Duodenal mucosa (tissue), 2 donors: Measurements from ENCODE around the gene DPH7.

Source experiments
- H3K27ac ChIP-seq: one replicate; pipeline ENCODE4 v1.7.0; 2013; ENCODE audit warnings: low read depth, low read length
- H3K27me3 ChIP-seq, 2 donors: one replicate each; pipeline ENCODE4 v1.7.0; 2013; ENCODE audit warnings: low read length in 2 of 2, control low read depth in 1 of 2; ENCODE audit not compliant: insufficient read depth in 2 of 2, control insufficient read depth in 1 of 2
- H3K36me3 ChIP-seq, 2 donors: one replicate each; pipeline ENCODE4 v1.7.0; 2013; ENCODE audit warnings: low read length in 2 of 2, control low read depth in 1 of 2; ENCODE audit not compliant: insufficient read depth in 2 of 2, control insufficient read depth in 1 of 2
- H3K4me1 ChIP-seq, 2 donors: one replicate each; pipeline ENCODE4 v1.7.0; 2013; ENCODE audit warnings: low read length in 2 of 2, control low read depth in 1 of 2; ENCODE audit not compliant: insufficient read depth in 2 of 2, control insufficient read depth in 1 of 2
- H3K4me3 ChIP-seq, 2 donors: one replicate each; pipeline ENCODE4 v1.7.0; 2013; ENCODE audit warnings: low read length in 2 of 2, low read depth in 1 of 2
- H3K9ac ChIP-seq, 2 donors: one replicate each; pipeline ENCODE4 v1.7.0; 2013; ENCODE audit warnings: low read length in 2 of 2, low read depth in 1 of 2
- H3K9me3 ChIP-seq, 2 donors: one replicate each; pipeline ENCODE4 v1.7.0; 2013; ENCODE audit warnings: low read length in 2 of 2, control low read depth in 1 of 2; ENCODE audit not compliant: control insufficient read depth in 1 of 2

DPH7 gene

DNA sequence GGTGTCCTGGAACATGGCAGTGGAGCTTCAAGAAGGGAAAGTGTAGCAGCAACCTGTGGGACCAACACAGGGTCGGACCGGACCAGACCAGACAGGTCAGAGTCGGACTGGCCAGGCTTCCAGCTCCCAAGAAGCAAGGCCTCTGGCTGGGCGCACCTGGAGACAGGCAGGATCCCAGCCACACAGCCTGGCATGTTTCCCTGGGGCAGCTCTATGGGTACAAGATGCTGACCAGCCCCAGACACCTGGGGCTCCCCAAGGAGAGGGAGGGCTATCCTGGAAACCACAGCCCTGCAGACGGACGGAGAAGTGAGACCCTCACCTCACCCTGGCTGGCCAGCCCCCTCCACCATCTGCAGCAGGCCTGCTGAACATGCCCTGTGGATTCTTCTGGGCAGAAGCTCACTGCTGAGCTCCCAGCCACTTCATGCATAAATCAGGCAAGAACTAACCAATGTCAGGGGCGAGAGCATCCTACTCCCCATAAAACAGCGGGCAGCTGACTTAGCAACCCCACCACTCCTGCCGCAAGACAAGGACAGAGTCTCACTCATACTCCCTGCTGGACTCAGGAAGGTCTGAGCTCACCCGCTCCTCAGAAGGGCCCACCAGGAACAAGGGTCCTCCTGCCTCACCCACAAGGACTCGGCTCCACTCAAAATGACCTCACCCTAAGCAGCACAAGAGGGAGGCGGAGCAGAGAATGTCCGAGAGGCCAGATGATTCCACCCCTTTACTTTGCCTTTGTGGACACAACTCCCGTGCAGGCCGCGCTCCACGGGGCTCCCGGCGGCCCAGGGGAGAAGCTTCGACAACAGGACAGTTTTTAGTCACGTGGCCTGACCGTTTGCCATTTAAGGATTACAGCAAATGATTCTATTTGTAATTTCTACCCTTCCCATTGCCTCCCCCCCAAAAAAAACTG, 2.9 kb upstream of the DPH7 start:
- Histone ChIP-seq H3K27ac (no peak overlapping the region), H3K36me3 (peaks cover 14 to 48% of the 10 kb centered on the region in 2 donors)

DNA sequence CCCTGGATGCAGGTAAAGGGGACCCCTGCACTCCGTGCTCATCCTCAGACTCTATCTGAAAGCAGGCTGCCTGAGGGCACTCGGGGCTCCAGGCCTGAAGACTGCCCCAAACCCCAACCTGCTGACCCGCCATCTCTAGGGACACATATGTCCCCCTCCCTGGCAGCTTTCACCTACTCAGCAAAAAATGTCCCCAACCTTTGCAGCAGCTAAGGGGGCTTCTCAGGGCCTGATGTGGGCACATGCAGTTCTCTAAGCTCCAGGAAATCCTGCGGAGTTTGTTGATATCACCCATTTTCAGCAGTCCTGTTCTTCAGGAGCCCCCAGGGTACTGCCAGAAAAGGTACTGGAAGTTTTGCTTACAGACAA, 2.2 kb upstream of the DPH7 start:
- no peak overlapping the region for H3K4me3 ChIP-seq
- peaks cover 14 to 45% of the 10 kb centered on the region in 2 donors for H3K36me3 ChIP-seq
- no peak overlapping the region for H3K9ac ChIP-seq
- no peaks in the 10 kb centered on the region for H3K27me3 ChIP-seq
- H3K9me3 ChIP-seq = no peaks in the 10 kb centered on the region
- H3K27ac ChIP-seq = no peak overlapping the region
- H3K4me1 ChIP-seq = peaks cover 17 to 23% of the 10 kb centered on the region in 2 donors

More for the DNA sequence above, 2.9 kb upstream of the DPH7 start:
- Histone ChIP-seq H3K9me3 (no peaks in the 10 kb centered on the region), H3K4me1 (peaks cover 13 to 18% of the 10 kb centered on the region in 2 donors), H3K9ac (no peak overlapping the region), H3K4me3 (no peak overlapping the region), H3K27me3 (no peaks in the 10 kb centered on the region)

GRCh38 chr9:137580209-137580953, 1.7 kb upstream of the DPH7 start:
- Histone ChIP-seq H3K9me3 (no peaks in the 10 kb centered on the region), H3K27ac (no peak overlapping the region), H3K4me3 (no peak overlapping the region), H3K9ac (no peak overlapping the region), H3K27me3 (no peaks in the 10 kb centered on the region), H3K4me1 (peaks cover 20 to 27% of the 10 kb centered on the region in 2 donors), H3K36me3 (peaks cover 18 to 45% of the 10 kb centered on the region in 2 donors)

GRCh38 chr9:137579259-137579604, 507 bp upstream of the DPH7 start:
- H3K27ac ChIP-seq = no peak overlapping the region
- H3K4me3 ChIP-seq = peak overlapping the region; percentile 83 to 89
- H3K9me3 ChIP-seq = no peaks in the 10 kb centered on the region
- H3K36me3 ChIP-seq = peaks cover 17 to 49% of the 10 kb centered on the region in 2 donors
- peak overlapping the region; percentile 78 to 79 for H3K9ac ChIP-seq
- H3K4me1 ChIP-seq = peaks cover 20 to 30% of the 10 kb centered on the region in 2 donors
- H3K27me3 ChIP-seq = no peaks in the 10 kb centered on the region

- Histone ChIP-seq H3K4me1 (peaks cover 20 to 30% of the 10 kb centered on the region in 2 donors), H3K9me3 (no peaks in the 10 kb centered on the region), H3K27ac (no peak overlapping the region), H3K27me3 (no peaks in the 10 kb centered on the region), H3K9ac (no peak overlapping the region), H3K4me3 (no peak overlapping the region), H3K36me3 (peaks cover 11 to 39% of the 10 kb centered on the region in 2 donors)
Observed at GRCh38 chr9:137575716-137576411, 2.9 kb downstream of the DPH7 start.

- Histone ChIP-seq H3K4me3 (no peak overlapping the region), H3K9ac (no peak overlapping the region), H3K9me3 (no peaks in the 10 kb centered on the region), H3K4me1 (peaks cover 20 to 30% of the 10 kb centered on the region in 2 donors), H3K27me3 (no peaks in the 10 kb centered on the region), H3K36me3 (peaks cover 11 to 44% of the 10 kb centered on the region in 2 donors), H3K27ac (no peak overlapping the region)
Observed at GRCh38 chr9:137575364-137575715, 3.4 kb downstream of the DPH7 start.

DNA sequence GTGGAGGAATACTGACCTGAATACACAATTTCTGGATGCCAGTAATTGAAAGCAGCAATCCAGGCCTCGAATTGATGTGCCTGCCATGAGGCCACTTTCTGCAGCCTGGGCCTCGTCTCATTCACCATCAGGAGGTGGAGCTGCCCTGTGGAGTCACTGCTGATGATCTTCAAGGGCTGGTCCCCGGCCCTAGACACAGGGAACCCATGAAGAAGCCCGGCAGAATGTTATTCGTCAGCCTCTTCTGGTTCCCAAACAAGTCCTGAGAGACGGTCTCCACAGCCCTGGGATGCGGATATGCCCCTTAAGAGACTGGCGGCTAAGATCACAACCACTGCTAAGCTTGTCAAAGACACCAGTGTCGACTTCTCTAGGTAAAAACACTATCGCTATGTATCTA, 4.5 kb downstream of the DPH7 start:
- H3K9ac ChIP-seq = no peak overlapping the region
- peaks cover 11 to 45% of the 10 kb centered on the region in 2 donors for H3K36me3 ChIP-seq
- H3K4me1 ChIP-seq = peaks cover 19 to 29% of the 10 kb centered on the region in 2 donors
- no peak overlapping the region for H3K4me3 ChIP-seq
- no peaks in the 10 kb centered on the region for H3K27me3 ChIP-seq
- H3K9me3 ChIP-seq = no peaks in the 10 kb centered on the region
- no peak overlapping the region for H3K27ac ChIP-seq

- H3K36me3 ChIP-seq = peaks cover 7 to 36% of the 10 kb centered on the region in 2 donors
- H3K4me1 ChIP-seq = peaks cover 0 to 4% of the 10 kb centered on the region in 2 donors
- no peak overlapping the region for H3K9ac ChIP-seq
- no peak overlapping the region for H3K4me3 ChIP-seq
- no peaks in the 10 kb centered on the region for H3K27me3 ChIP-seq
- H3K9me3 ChIP-seq = no peaks in the 10 kb centered on the region
- no peak overlapping the region for H3K27ac ChIP-seq
Observed at GRCh38 chr9:137570566-137570965, 8.2 kb downstream of the DPH7 start.

GRCh38 chr9:137569609-137570203, 9.0 kb downstream of the DPH7 start:
- Histone ChIP-seq H3K27ac (no peak overlapping the region), H3K4me3 (no peak overlapping the region), H3K9me3 (no peaks in the 10 kb centered on the region), H3K36me3 (peaks cover 7 to 31% of the 10 kb centered on the region in 2 donors), H3K4me1 (no peaks in the 10 kb centered on the region), H3K27me3 (no peaks in the 10 kb centered on the region), H3K9ac (no peak overlapping the region)
